H9 (cell line): ENCODE measurements around the gene SPATA46. TPM values are rescaled to one million over a fixed set of nuclear protein-coding genes. Genes with fewer than 3 reads are reported as not detected.

Source experiments
- DNase-seq: peaks from one replicate; pipeline ENCODE4 v3.0.0-alpha.2; 2017
- H2AFZ ChIP-seq: one replicate; pipeline ENCODE4 v1.6.1; 2013; ENCODE audit warnings: mild to moderate bottlenecking, low read length, control low read depth, moderate library complexity
- H2AK5ac ChIP-seq: 2 replicates; pipeline ENCODE4 v1.6.1; 2013; ENCODE audit warnings: low read length, control low read depth, mixed read lengths; ENCODE audit not compliant: insufficient read length
- H2BK120ac ChIP-seq: one replicate; pipeline ENCODE4 v1.6.1; 2013; ENCODE audit warnings: low read depth, mild to moderate bottlenecking, low read length, control low read depth, inconsistent platforms; ENCODE audit not compliant: poor library complexity, severe bottlenecking
- H2BK12ac ChIP-seq: 2 replicates; pipeline ENCODE4 v1.6.1; 2013; ENCODE audit warnings: low read length, control low read depth, mixed read lengths, low read depth; ENCODE audit not compliant: insufficient read length
- H2BK15ac ChIP-seq: 2 replicates; pipeline ENCODE4 v1.6.1; 2013; ENCODE audit warnings: low read depth, low read length, control low read depth
- H2BK20ac ChIP-seq: one replicate; pipeline ENCODE4 v1.6.1; 2013; ENCODE audit warnings: low read depth, mild to moderate bottlenecking, low read length, control low read depth, inconsistent platforms; ENCODE audit not compliant: poor library complexity, severe bottlenecking
- H2BK5ac ChIP-seq: 2 replicates; pipeline ENCODE4 v1.6.1; 2013; ENCODE audit warnings: low read length, control low read depth, mixed read lengths; ENCODE audit not compliant: insufficient read length
- H3K14ac ChIP-seq: 2 replicates; pipeline ENCODE4 v1.6.1; 2013; ENCODE audit warnings: low read length, control low read depth; ENCODE audit not compliant: insufficient read depth
- H3K18ac ChIP-seq: 2 replicates; pipeline ENCODE4 v1.6.1; 2013; ENCODE audit warnings: low read depth, mild to moderate bottlenecking, mixed read lengths, low read length, control low read depth; ENCODE audit not compliant: insufficient read length
- H3K23ac ChIP-seq: 2 replicates; pipeline ENCODE4 v1.6.1; 2013; ENCODE audit warnings: low read length, control low read depth, mixed read lengths, low read depth; ENCODE audit not compliant: insufficient read length
- H3K23me2 ChIP-seq: 2 replicates; pipeline ENCODE4 v1.6.1; 2013; ENCODE audit warnings: low read depth, mild to moderate bottlenecking, mixed read lengths, low read length, control low read depth; ENCODE audit not compliant: insufficient read length, poor library complexity, severe bottlenecking
- H3K27ac ChIP-seq: 2 replicates; pipeline ENCODE4 v1.5.1; 2013; ENCODE audit warnings: low read length, control low read depth, mixed read lengths, low read depth; ENCODE audit not compliant: insufficient read length
- H3K27me3 ChIP-seq: 2 replicates; pipeline ENCODE4 v1.6.1; 2013; ENCODE audit warnings: low read length, control low read depth, inconsistent platforms; ENCODE audit not compliant: insufficient read depth
- H3K4ac ChIP-seq: 2 replicates; pipeline ENCODE4 v1.6.1; 2013; ENCODE audit warnings: low read depth, mild to moderate bottlenecking, control low read depth, inconsistent platforms, low read length, moderate library complexity
- H3K4me1 ChIP-seq: 2 replicates; pipeline ENCODE4 v1.6.1; 2013; ENCODE audit warnings: low read length, control low read depth, inconsistent platforms; ENCODE audit not compliant: insufficient read depth
- H3K4me2 ChIP-seq: 2 replicates; pipeline ENCODE4 v1.6.1; 2013; ENCODE audit warnings: low read length, control low read depth, mixed read lengths; ENCODE audit not compliant: insufficient read length, insufficient read depth
- H3K56ac ChIP-seq: 2 replicates; pipeline ENCODE4 v1.6.1; 2013; ENCODE audit warnings: low read depth, mild to moderate bottlenecking, mixed read lengths, low read length, control low read depth; ENCODE audit not compliant: insufficient read length
- H3K79me1 ChIP-seq: 2 replicates; pipeline ENCODE4 v1.6.1; 2013; ENCODE audit warnings: low read depth, mild to moderate bottlenecking, moderate library complexity, low read length, control low read depth, inconsistent platforms; ENCODE audit not compliant: insufficient read depth, poor library complexity, severe bottlenecking
- H3K79me2 ChIP-seq: 2 replicates; pipeline ENCODE4 v1.6.1; 2013; ENCODE audit warnings: low read length, control low read depth, inconsistent platforms; ENCODE audit not compliant: insufficient read depth
- H3K9ac ChIP-seq: 2 replicates; pipeline ENCODE4 v1.6.1; 2013; ENCODE audit warnings: low read length, control low read depth, mixed read lengths; ENCODE audit not compliant: insufficient read length; ENCODE audit errors: extremely low read depth
- H3K9me3 ChIP-seq: one replicate; pipeline ENCODE4 v1.6.1; 2013; ENCODE audit warnings: low read depth, low read length, inconsistent platforms; ENCODE audit not compliant: control insufficient read depth
- H3T11ph ChIP-seq: one replicate; pipeline ENCODE4 v1.6.1; 2013; ENCODE audit warnings: mild to moderate bottlenecking, low read length, control low read depth, inconsistent platforms
- H4K20me1 ChIP-seq: one replicate; pipeline ENCODE4 v1.6.1; 2013; ENCODE audit not compliant: control insufficient read depth, insufficient read length, insufficient read depth
- H4K5ac ChIP-seq: 2 replicates; pipeline ENCODE4 v1.6.1; 2013; ENCODE audit warnings: low read depth, mild to moderate bottlenecking, mixed read lengths, low read length, control low read depth; ENCODE audit not compliant: insufficient read length
- H4K8ac ChIP-seq: replicated peaks from 2 replicates; pipeline ENCODE4 v1.6.1; 2013; ENCODE audit warnings: low read length, control low read depth, mixed read lengths, low read depth; ENCODE audit not compliant: insufficient read length
- H4K91ac ChIP-seq: 2 replicates; pipeline ENCODE4 v1.6.1; 2013; ENCODE audit warnings: low read depth, mild to moderate bottlenecking, moderate library complexity, mixed read lengths, low read length, control low read depth; ENCODE audit not compliant: insufficient read length
- H3K27ac Mint-ChIP-seq, 3 experiments: 2 replicates in 2 of 3; 3 replicates in 1 of 3; pipeline ENCODE4 v1.8.0; 2020 to 2021; ENCODE audit warnings: mixed read lengths in 3 of 3, mild to moderate bottlenecking in 1 of 3, moderate library complexity in 1 of 3
- H3K27me3 Mint-ChIP-seq: 2 replicates; pipeline ENCODE4 v1.8.0; 2021; ENCODE audit warnings: low read depth, mild to moderate bottlenecking, moderate library complexity, mixed read lengths
- H3K36me3 Mint-ChIP-seq, 3 experiments: 2 replicates in 2 of 3; 3 replicates in 1 of 3; pipeline ENCODE4 v1.8.0; 2020 to 2021; ENCODE audit warnings: low read depth in 3 of 3, mixed read lengths in 3 of 3; ENCODE audit not compliant: insufficient read depth in 1 of 3
- H3K4me1 Mint-ChIP-seq, 2 experiments: 2 replicates each; pipeline ENCODE4 v1.8.0; 2020; ENCODE audit warnings: mixed read lengths in 2 of 2
- H3K4me3 Mint-ChIP-seq, 2 experiments: 2 replicates in 1 of 2; 3 replicates in 1 of 2; pipeline ENCODE4 v1.8.0; 2020 to 2021; ENCODE audit warnings: mild to moderate bottlenecking in 2 of 2, mixed read lengths in 2 of 2, moderate library complexity in 1 of 2
- H3K9me3 Mint-ChIP-seq, 2 experiments: 2 replicates in 1 of 2; 3 replicates in 1 of 2; pipeline ENCODE4 v1.8.0; 2020; ENCODE audit warnings: mild to moderate bottlenecking in 2 of 2, mixed read lengths in 2 of 2, moderate library complexity in 1 of 2
- WGBS: extraction: QIAGEN DNeasy Blood & Tissue Kit; methylation state at CpG from one replicate; pipeline ENCODE4 v1.1.7; 2013; ENCODE audit warnings: missing lambda C conversion rate, low lambda C conversion rate, mixed read lengths; ENCODE audit not compliant: insufficient read length; ENCODE audit errors: extremely low coverage; 5-methylcytosine and 5-hydroxymethylcytosine counted together
- total RNA-seq: library from RNA; stranded (reverse); gene quantifications from 2 replicates; pipeline ENCODE4 v1.2.1, GENCODE V29; 2021
- TF ChIP-seq, protein P1 (sequence below): fragments of 200-600 bp; sonication (generic); conservative IDR thresholded peaks from 3 replicates; pipeline ENCODE4 v1.8.0; 2021; ENCODE audit warnings: antibody characterized with exemption, mild to moderate bottlenecking

Gene SPATA46
- total RNA-seq, 1 experiment from 2014 or later: not detected

DNA sequence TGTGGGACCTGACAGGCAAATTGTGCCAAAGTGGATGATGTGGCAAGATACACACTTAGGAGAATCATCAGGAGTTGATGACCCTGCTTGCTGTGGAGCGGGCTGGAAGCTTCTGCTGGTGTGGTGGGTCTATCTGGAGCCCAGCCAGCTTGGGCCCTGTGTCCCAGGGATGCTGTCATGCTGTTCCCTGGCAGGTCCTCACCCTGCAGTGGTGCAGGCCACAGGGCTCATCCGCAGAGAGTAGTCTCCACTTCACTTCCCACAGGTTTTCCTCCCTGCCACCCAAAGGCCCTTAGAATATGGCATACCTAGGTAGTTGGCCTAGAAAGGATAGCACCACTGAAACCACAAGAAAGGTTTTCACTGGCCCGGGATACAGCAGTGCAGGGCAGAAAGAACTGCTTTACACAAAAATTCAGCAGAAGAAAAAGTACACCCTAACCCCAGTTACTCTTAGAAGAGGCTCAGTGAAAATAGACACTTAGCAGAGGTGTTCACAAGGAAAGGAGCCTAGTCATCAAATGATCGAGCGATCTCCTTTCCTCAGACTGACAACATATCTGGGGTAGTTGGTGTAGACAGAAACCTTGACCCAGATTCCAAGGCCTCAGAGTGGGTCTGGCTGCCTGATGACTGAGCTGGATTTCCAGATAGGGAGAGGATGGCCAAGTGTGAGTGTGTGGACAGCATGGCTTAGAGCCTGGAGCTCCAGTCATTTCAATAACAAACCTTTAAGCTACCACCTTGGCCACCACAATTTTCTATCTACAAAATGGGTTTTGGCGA lies 3.6 kb upstream of the SPATA46 start:
- H3K36me3 Mint-ChIP-seq: peaks cover 8 to 23% (median 17%) of the 10 kb centered on the region in 3 experiments; a peak in 6 of 7 replicates
- Histone ChIP-seq H2BK12ac (no peak overlapping the region), H3K9me3 (no peaks in the 10 kb centered on the region), H3K23ac (no peak overlapping the region), H3K27ac (no peak overlapping the region), H3K14ac (no peak overlapping the region), H3K79me2 (no peaks in the 10 kb centered on the region), H4K8ac (no peak overlapping the region), H3K56ac (no peak overlapping the region), H3K9ac (no peak overlapping the region), H3T11ph (no peak overlapping the region), H4K91ac (no peak overlapping the region), H3K4me1 (no peaks in the 10 kb centered on the region), H2BK5ac (no peak overlapping the region), H3K27me3 (no peaks in the 10 kb centered on the region), H3K79me1 (no peaks in the 10 kb centered on the region), H2BK20ac (no peak overlapping the region), H3K4ac (no peak overlapping the region), H3K4me2 (no peak overlapping the region), H2AK5ac (no peak overlapping the region), H2BK120ac (no peak overlapping the region), H4K20me1 (no peaks in the 10 kb centered on the region), H2AFZ (no peak overlapping the region), H4K5ac (no peak overlapping the region), H2BK15ac (no peak overlapping the region), H3K23me2 (no peaks in the 10 kb centered on the region), H3K18ac (no peak overlapping the region)
- peaks cover 9 to 13% of the 10 kb centered on the region in 2 experiments for H3K4me1 Mint-ChIP-seq
- WGBS: no CpG with 5 or more reads among the region's 6 CpGs
- no peak for DNase-seq
- H3K27ac Mint-ChIP-seq: no peak overlapping the region
- no peak overlapping the region for H3K4me3 Mint-ChIP-seq
- no peaks in the 10 kb centered on the region; the same call in 1 of the 2 replicates for H3K27me3 Mint-ChIP-seq
- TF ChIP-seq, protein P1, sequence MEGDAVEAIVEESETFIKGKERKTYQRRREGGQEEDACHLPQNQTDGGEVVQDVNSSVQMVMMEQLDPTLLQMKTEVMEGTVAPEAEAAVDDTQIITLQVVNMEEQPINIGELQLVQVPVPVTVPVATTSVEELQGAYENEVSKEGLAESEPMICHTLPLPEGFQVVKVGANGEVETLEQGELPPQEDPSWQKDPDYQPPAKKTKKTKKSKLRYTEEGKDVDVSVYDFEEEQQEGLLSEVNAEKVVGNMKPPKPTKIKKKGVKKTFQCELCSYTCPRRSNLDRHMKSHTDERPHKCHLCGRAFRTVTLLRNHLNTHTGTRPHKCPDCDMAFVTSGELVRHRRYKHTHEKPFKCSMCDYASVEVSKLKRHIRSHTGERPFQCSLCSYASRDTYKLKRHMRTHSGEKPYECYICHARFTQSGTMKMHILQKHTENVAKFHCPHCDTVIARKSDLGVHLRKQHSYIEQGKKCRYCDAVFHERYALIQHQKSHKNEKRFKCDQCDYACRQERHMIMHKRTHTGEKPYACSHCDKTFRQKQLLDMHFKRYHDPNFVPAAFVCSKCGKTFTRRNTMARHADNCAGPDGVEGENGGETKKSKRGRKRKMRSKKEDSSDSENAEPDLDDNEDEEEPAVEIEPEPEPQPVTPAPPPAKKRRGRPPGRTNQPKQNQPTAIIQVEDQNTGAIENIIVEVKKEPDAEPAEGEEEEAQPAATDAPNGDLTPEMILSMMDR: no peak
- no peaks in the 10 kb centered on the region for H3K9me3 Mint-ChIP-seq
